DOHH2 (cell line): ENCODE measurements around the gene ZNF224.

Experiments used
- H3F3A ChIP-seq: fragments of 200-600 bp; sonication (generic), shearing (Covaris generic); 2 replicates; pipeline ENCODE4 v1.6.0; 2016; ENCODE audit warnings: antibody characterized with exemption, mild to moderate bottlenecking; ENCODE audit not compliant: control insufficient read depth, insufficient read depth
- H3K27ac ChIP-seq: fragments of 200-600 bp; sonication (generic); 2 replicates; pipeline ENCODE4 v1.5.1; 2014; ENCODE audit warnings: low read depth, mild to moderate bottlenecking, low read length, moderate library complexity
- H3K27me3 ChIP-seq: fragments of 200-600 bp; sonication (generic); 2 replicates; pipeline ENCODE4 v1.6.1; 2014; ENCODE audit warnings: mild to moderate bottlenecking, low read length, mixed read lengths; ENCODE audit not compliant: control insufficient read depth
- H3K36me3 ChIP-seq: fragments of 200-600 bp; sonication (generic); 2 replicates; pipeline ENCODE4 v1.6.1; 2014; ENCODE audit warnings: mild to moderate bottlenecking, low read length, moderate library complexity, mixed read lengths; ENCODE audit not compliant: control insufficient read depth
- H3K4me1 ChIP-seq: fragments of 200-600 bp; sonication (generic); 2 replicates; pipeline ENCODE4 v1.6.1; 2014; ENCODE audit warnings: mild to moderate bottlenecking, low read length, mixed read lengths; ENCODE audit not compliant: control insufficient read depth
- H3K4me2 ChIP-seq: fragments of 200-600 bp; sonication (generic); 2 replicates; pipeline ENCODE4 v1.6.0; 2014; ENCODE audit warnings: mild to moderate bottlenecking, low read length, moderate library complexity
- H3K4me3 ChIP-seq: fragments of 200-600 bp; sonication (generic); 2 replicates; pipeline ENCODE4 v1.5.1; 2014; ENCODE audit warnings: mild to moderate bottlenecking, low read length, mixed read lengths
- H3K79me2 ChIP-seq: fragments of 200-600 bp; sonication (generic); 2 replicates; pipeline ENCODE4 v1.6.1; 2014; ENCODE audit warnings: mild to moderate bottlenecking, low read length, mixed read lengths; ENCODE audit not compliant: control insufficient read depth
- H3K9me2 ChIP-seq: fragments of 200-600 bp; sonication (generic); replicated peaks from 2 replicates; pipeline ENCODE4 v1.6.1; 2014; ENCODE audit warnings: mild to moderate bottlenecking, low read length, mixed read lengths; ENCODE audit not compliant: control insufficient read depth
- H3K9me3 ChIP-seq: fragments of 200-600 bp; sonication (generic); 2 replicates; pipeline ENCODE4 v1.6.1; 2014; ENCODE audit warnings: antibody characterized with exemption, low read length, mixed read lengths; ENCODE audit not compliant: control insufficient read depth, insufficient read depth
- H4K20me1 ChIP-seq: fragments of 200-600 bp; sonication (generic); 2 replicates; pipeline ENCODE4 v1.6.0; 2014; ENCODE audit warnings: low read depth, mild to moderate bottlenecking, antibody characterized with exemption, low read length, moderate library complexity; ENCODE audit not compliant: control insufficient read depth, insufficient read depth
- EZH2phosphoT487 ChIP-seq: fragments of 200-600 bp; sonication (generic); IDR thresholded peaks from 2 replicates; pipeline ENCODE4 v1.6.1; 2017; ENCODE audit warnings: borderline replicate concordance, mild to moderate bottlenecking, antibody characterized with exemption, low read length, moderate library complexity, mixed read lengths
- TF ChIP-seq, protein P1 (sequence below): fragments of 200-600 bp; sonication (generic); IDR thresholded peaks from one replicate; pipeline ENCODE4 v1.5.1; 2014; ENCODE audit warnings: antibody characterized with exemption, mild to moderate bottlenecking, low read depth, low read length; ENCODE audit not compliant: poor library complexity, severe bottlenecking

ZNF224 gene

GRCh38 chr19:44066305-44066704 lies 27.9 kb upstream of the ZNF224 start:
- Histone ChIP-seq H3K4me2 (no peak overlapping the region), H3K27me3 (no peaks in the 10 kb centered on the region), H3K79me2 (no peaks in the 10 kb centered on the region), H3K9me2 (no peaks in the 10 kb centered on the region; the same call in 1 of the 2 replicates), H3F3A (no peaks in the 10 kb centered on the region), H3K9me3 (peaks cover 16% of the 10 kb centered on the region; the same call in 1 of the 2 replicates), H3K4me3 (no peak overlapping the region), H3K36me3 (no peaks in the 10 kb centered on the region), H4K20me1 (no peaks in the 10 kb centered on the region), H3K4me1 (no peaks in the 10 kb centered on the region), H3K27ac (no peak overlapping the region)
- TF ChIP-seq EZH2phosphoT487, result no peak
- TF ChIP-seq, protein P1, sequence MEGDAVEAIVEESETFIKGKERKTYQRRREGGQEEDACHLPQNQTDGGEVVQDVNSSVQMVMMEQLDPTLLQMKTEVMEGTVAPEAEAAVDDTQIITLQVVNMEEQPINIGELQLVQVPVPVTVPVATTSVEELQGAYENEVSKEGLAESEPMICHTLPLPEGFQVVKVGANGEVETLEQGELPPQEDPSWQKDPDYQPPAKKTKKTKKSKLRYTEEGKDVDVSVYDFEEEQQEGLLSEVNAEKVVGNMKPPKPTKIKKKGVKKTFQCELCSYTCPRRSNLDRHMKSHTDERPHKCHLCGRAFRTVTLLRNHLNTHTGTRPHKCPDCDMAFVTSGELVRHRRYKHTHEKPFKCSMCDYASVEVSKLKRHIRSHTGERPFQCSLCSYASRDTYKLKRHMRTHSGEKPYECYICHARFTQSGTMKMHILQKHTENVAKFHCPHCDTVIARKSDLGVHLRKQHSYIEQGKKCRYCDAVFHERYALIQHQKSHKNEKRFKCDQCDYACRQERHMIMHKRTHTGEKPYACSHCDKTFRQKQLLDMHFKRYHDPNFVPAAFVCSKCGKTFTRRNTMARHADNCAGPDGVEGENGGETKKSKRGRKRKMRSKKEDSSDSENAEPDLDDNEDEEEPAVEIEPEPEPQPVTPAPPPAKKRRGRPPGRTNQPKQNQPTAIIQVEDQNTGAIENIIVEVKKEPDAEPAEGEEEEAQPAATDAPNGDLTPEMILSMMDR, result no peak

DNA sequence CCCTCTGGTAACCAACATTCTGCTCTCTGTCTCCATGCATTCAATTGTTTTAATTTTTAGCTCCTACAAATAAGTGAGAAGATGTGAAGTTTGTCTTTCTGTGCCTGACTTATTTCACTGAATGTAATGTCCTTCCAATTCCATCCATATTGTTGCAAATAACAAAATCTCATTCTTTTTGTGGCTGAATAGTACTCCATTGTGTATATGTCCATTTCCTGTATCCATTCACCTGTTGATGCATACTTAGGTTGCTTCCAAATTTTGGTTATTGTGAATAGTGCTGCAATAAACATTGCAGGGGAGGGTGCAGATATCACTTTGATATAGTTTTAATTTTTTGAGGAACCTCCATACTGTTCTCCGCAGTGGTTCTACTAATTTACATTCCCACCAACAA lies 24.7 kb upstream of the ZNF224 start:
- H3K4me2 ChIP-seq, result no peak overlapping the region
- no peaks in the 10 kb centered on the region for H3K27me3 ChIP-seq
- no peaks in the 10 kb centered on the region for H3K79me2 ChIP-seq
- no peaks in the 10 kb centered on the region for H3K9me2 ChIP-seq
- peaks cover 29% of the 10 kb centered on the region; the same call in 1 of the 2 replicates for H3K9me3 ChIP-seq
- TF ChIP-seq EZH2phosphoT487, result no peak
- TF ChIP-seq, protein P1, result no peak
- no peaks in the 10 kb centered on the region for H4K20me1 ChIP-seq
- no peak overlapping the region for H3K27ac ChIP-seq
- H3K36me3 ChIP-seq, result no peaks in the 10 kb centered on the region
- H3K4me3 ChIP-seq, result no peak overlapping the region
- no peaks in the 10 kb centered on the region for H3F3A ChIP-seq
- H3K4me1 ChIP-seq, result no peaks in the 10 kb centered on the region

GRCh38 chr19:44071824-44072542 lies 22.2 kb upstream of the ZNF224 start, which contains the start of gene ZNF284:
TSS of gene ZNF284 (plus strand) at chr19:44072159. CDS start at chr19:44076390, 4,231 bp downstream.
- Histone ChIP-seq H3K27ac (no peak within 1 kb of the TSS), H3K27me3 (no peaks in the 10 kb centered on the region), H3K79me2 (no peaks in the 10 kb centered on the region), H3F3A (no peaks in the 10 kb centered on the region), H3K9me3 (peaks cover 16% of the 10 kb centered on the region; the same call in 1 of the 2 replicates), H3K36me3 (no peaks in the 10 kb centered on the region), H3K4me3 (peak within 1 kb of the TSS; percentile 37), H3K4me2 (peak within 1 kb of the TSS; percentile 34), H3K4me1 (no peaks in the 10 kb centered on the region), H4K20me1 (no peaks in the 10 kb centered on the region), H3K9me2 (no peaks in the 10 kb centered on the region)
- no peak for TF ChIP-seq EZH2phosphoT487
- TF ChIP-seq, protein P1, result no peak
